ENCODE measurements around the gene C6.

DNA sequence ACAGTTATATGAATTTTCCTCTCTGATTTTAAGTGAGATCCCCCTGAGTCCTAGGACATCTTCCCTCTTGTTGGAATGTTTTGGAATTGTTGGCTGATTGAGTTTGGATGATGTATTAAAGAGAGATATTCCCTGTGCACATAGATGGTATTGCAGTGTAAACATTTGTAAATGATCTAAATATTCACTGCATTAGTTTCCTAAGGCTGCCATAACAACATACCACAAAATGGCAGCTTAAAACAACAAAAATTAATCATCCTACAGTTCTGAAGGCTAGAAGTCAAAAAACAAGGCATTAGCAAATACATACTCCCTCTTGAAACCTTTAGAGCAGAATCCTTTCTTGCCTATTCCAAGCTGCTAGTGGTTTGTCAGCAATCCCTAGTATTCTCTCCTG lies 104.1 kb downstream of the C6 start:
- TF ChIP-seq CTCF (tag by site-specific recombination; IDR thresholded peaks at IDR 0.05) (no peak), ZNF626 (tag by site-specific recombination; IDR thresholded peaks at IDR 0.05) (no peak), OSR2 (tag by site-specific recombination; IDR thresholded peaks at IDR 0.05) (no peak), ZNF404 (tag by site-specific recombination; IDR thresholded peaks at IDR 0.05) (no peak), ZNF175 (tag by site-specific recombination; IDR thresholded peaks at IDR 0.05) (no peak), SCRT1 (tag by site-specific recombination; IDR thresholded peaks at IDR 0.05; ENCODE audit: borderline replicate concordance) (no peak), ZNF174 (tag by site-specific recombination; IDR thresholded peaks at IDR 0.05) (no peak), GLI2 (tag by site-specific recombination; IDR thresholded peaks at IDR 0.05; ENCODE audit: borderline replicate concordance, low read depth) (no peak), SP3 (tag by site-specific recombination; IDR thresholded peaks at IDR 0.05) (no peak)
- TF ChIP-seq, protein P1, sequence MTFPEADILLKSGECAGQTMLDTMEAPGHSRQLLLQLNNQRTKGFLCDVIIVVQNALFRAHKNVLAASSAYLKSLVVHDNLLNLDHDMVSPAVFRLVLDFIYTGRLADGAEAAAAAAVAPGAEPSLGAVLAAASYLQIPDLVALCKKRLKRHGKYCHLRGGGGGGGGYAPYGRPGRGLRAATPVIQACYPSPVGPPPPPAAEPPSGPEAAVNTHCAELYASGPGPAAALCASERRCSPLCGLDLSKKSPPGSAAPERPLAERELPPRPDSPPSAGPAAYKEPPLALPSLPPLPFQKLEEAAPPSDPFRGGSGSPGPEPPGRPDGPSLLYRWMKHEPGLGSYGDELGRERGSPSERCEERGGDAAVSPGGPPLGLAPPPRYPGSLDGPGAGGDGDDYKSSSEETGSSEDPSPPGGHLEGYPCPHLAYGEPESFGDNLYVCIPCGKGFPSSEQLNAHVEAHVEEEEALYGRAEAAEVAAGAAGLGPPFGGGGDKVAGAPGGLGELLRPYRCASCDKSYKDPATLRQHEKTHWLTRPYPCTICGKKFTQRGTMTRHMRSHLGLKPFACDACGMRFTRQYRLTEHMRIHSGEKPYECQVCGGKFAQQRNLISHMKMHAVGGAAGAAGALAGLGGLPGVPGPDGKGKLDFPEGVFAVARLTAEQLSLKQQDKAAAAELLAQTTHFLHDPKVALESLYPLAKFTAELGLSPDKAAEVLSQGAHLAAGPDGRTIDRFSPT (tag by site-specific recombination; IDR thresholded peaks at IDR 0.05) = no peak
- TF ChIP-seq, protein P2, sequence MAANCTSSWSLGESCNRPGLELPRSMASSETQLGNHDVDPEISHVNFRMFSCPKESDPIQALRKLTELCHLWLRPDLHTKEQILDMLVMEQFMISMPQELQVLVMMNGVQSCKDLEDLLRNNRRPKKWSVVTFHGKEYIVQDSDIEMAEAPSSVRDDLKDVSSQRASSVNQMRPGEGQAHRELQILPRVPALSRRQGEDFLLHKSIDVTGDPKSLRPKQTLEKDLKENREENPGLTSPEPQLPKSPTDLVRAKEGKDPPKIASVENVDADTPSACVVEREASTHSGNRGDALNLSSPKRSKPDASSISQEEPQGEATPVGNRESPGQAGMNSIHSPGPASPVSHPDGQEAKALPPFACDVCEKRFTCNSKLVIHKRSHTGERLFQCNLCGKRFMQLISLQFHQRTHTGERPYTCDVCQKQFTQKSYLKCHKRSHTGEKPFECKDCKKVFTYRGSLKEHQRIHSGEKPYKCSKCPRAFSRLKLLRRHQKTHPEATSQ (tag by site-specific recombination; IDR thresholded peaks at IDR 0.05) = no peak
- TF ChIP-seq, protein P3, sequence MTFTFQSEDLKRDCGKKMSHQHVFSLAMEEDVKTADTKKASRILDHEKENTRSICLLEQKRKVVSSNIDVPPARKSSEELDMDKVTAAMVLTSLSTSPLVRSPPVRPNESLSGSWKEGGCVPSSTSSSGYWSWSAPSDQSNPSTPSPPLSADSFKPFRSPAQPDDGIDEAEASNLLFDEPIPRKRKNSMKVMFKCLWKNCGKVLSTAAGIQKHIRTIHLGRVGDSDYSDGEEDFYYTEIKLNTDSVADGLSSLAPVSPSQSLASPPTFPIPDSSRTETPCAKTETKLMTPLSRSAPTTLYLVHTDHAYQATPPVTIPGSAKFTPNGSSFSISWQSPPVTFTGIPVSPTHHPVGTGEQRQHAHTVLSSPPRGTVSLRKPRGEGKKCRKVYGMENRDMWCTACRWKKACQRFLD (tag by site-specific recombination; IDR thresholded peaks at IDR 0.05) = no peak

Data from HEK293 (cell line).